Ovary (tissue), 3 donors: ENCODE results near the gene PPP2R2C.

ENCODE experiments used
- EP300 ChIP-seq: sonication (generic); formaldehyde crosslinking; IDR thresholded peaks from one replicate; pipeline ENCODE4 v1.6.1; 2017; ENCODE audit warnings: antibody characterized with exemption
- POLR2A ChIP-seq: fragments of 450-650 bp; IDR thresholded peaks from one replicate; pipeline ENCODE4 v1.6.1; 2017; ENCODE audit warnings: antibody characterized with exemption, mild to moderate bottlenecking, moderate library complexity
- TF ChIP-seq, protein P1 (sequence below), 3 donors: fragments of 450-650 bp in 2 of 3; fragments of 200-600 bp in 1 of 3; IDR thresholded peaks; one replicate each; pipeline versions ENCODE4 v1.5.1 to v1.8.0; 2016 to 2022; ENCODE audit warnings: antibody characterized with exemption in 3 of 3, mild to moderate bottlenecking in 1 of 3
- donor health status: DM: no; HTN: no; CAD: no.

DNA sequence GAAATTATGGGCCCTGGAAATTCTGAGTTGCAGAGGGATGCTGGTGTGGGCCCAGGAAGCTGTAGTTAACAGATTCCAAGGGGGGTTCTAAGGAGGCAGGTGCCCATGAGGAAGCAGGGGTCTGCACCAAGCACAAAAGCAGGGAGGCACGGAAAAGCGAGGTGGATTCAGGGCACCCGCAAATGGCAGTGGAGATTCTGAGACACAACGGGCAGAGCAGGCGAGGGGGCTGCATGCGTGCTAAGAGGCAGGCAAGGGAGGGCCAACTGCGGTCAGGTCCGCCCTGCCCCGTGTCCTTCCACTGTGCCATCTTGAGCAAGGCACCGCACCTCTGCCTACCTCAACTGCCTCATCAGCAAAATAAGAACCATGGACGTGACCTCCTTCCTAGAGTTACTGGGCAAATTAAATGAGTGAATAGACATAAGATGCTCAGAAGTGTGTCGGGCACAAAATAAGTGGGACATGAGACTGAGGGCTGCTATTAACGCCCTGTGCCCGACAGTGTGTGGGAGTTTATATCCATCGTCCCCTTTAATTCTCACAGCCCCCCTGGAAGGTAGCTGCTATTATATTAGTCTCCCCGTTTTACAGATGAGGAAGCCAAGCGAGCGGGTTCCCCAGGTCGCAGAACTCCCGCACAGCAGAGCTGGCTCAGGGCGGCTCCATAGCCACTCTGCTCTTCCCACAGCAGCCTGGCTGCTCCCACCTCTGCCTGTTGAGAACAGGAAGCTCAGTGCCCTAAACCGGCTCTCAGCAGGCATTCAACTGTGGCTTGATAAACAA is 67.6 kb downstream of the PPP2R2C start:
- TF ChIP-seq, protein P1, sequence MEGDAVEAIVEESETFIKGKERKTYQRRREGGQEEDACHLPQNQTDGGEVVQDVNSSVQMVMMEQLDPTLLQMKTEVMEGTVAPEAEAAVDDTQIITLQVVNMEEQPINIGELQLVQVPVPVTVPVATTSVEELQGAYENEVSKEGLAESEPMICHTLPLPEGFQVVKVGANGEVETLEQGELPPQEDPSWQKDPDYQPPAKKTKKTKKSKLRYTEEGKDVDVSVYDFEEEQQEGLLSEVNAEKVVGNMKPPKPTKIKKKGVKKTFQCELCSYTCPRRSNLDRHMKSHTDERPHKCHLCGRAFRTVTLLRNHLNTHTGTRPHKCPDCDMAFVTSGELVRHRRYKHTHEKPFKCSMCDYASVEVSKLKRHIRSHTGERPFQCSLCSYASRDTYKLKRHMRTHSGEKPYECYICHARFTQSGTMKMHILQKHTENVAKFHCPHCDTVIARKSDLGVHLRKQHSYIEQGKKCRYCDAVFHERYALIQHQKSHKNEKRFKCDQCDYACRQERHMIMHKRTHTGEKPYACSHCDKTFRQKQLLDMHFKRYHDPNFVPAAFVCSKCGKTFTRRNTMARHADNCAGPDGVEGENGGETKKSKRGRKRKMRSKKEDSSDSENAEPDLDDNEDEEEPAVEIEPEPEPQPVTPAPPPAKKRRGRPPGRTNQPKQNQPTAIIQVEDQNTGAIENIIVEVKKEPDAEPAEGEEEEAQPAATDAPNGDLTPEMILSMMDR (IDR thresholded peaks at IDR 0.05) = no peak
- TF ChIP-seq EP300 (no peak), POLR2A (no peak)
